Measurements from ENCODE around the gene CHRNE.

GRCh38 chr17:4938069-4938491, 35.2 kb upstream of the CHRNE start:
- TF ChIP-seq CTCF (IDR thresholded peaks at IDR 0.05; ENCODE audit: low read depth, low read length, poor library complexity, severe bottlenecking) (no peak), EZH2phosphoT487 (IDR thresholded peaks at IDR 0.05; ENCODE audit: borderline replicate concordance, low read length) (no peak)

Data from DOHH2 (cell line).